GM19463 (cell line): ENCODE results near the gene TNFSF10.
"Not testable (repeated sequence)": the region's sequence is repeated elsewhere in the genome, so short reads cannot be mapped to it uniquely, and the experiment has no call there.

Source experiments
- ATAC-seq: cut with Tn5 transposase; IDR thresholded peaks from one replicate; pipeline ENCODE4 v1.9.1; 2021; ENCODE audit warnings: mild to moderate bottlenecking, moderate library complexity; ENCODE audit not compliant: unreplicated experiment

The TNFSF10 gene

DNA sequence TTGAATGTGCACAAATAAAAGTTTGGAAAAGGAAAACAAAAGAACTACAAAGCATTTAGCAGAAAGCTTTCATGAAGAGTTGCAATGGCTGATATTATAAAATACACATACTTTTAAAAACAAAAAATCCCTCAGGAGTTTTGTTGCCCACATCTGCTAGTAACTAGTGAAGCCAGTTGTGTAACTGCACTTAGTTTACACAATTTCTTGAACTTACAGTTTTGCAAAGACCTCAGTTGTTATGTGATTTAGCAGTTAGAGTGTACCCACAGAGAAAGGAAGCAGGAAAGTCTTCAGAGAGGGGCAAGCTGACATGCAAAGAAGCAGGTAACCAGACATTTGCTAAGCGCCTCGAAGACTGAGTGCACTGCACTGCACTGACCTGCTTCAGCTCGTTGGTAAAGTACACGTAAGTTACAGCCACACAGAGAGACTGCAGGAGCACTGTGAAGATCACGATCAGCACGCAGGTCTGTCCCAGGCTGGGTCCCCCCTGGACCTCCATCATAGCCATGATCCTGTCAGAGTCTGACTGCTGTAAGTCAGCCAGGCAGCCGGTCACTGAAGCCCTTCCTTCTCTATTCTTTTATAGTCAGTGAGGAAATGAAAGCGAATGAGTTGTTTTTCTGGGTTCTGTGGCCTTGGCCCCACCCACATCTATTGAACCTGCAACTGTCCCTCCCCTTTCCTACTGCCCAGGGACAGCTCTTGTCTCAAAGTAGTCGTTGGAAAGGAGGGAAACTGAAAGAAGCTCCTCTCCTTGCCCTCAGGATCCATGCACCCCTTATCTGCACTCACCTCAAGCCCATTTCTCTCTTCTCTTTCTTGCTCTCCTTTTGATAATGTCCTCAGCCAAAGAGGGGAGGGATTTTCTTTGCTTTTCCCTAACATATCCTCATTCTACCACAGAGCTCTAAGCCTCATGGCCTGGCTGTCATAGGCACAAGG lies at the start of gene TNFSF10:
TSS of gene TNFSF10 (minus strand) at position 560 of the 948 bp plus-strand sequence. CDS start at position 514, 46 bp downstream.
- ATAC-seq = peak; percentile 84

DNA sequence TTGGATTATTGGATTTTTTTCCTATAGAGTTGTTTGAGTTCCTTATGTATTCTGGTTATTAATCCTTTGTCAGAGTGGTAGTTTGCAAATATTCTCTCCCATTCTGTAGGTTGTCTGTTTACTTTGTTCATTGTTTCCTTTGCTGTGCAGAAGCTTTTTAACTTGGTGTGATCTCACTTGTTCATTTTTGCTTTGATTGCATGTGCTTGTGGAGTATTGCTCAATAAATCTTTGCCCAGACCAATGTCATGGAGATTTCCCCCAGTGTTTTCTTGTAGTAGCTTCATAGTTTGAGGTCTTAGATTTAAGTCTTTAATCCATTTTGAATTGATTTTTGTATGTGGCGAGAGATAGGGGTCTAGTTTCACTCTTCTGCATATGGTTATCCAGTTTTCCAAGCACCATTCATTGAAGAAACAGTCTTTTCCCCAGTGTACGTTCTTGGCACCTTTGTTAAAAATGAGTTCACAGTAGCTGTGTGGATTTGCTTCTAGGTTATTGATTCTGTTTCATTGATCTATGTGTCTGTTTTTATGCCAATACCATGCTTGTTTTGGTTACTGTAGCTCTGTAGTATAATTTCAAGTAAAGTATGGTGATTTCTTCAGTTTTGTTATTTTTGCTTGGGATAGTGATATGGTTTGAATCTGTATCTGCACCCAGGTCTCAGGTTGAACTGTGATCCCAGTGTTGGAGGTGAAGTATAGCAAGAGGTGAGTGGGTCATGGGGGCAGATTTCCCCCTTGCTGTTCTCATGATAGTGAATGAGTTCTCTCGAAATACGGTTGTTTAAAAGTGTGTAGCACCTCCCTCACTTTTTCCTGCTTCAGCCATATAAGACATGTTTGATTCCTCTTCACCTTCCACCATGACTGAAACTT lies 46.1 kb upstream of the TNFSF10 start:
- no peak for ATAC-seq

DNA sequence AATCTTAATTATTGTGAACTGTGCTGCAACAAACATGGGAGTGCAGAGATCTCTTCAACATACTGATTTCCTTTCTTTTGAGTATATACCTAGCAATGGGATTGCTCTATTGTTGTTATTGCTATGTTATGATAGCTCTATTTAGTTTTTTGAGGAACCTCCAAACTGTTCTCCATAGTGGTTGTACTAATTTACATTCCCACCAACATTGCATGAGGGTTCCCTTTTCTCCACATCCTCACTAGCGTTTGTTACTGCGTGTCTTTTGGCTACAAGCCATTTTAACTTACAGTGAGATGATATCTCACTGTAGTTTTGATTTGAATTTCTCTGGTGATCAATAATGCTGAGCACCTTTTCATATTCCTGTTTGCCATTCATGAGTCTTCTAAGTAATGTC lies 45.5 kb upstream of the TNFSF10 start:
- no peak for ATAC-seq

DNA sequence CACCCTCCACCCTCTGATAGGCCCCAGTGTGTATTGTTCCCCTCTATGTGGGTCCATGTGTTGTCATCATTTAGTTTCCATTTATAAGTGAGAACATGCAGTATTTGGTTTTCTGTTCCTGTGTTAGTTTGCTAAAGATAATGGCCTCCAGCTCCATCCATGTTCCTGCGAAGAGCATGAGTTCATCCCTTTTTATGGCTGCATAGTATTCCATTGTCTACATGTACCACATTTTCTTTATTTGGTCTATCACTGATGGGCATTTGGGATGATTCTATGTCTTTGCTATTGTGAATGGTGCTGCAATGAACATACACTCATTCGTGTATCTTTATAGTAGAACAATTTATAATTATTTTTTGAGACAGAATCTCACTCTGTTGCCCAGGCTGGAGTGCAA lies 43.6 kb upstream of the TNFSF10 start:
- ATAC-seq = not testable (repeated sequence)

DNA sequence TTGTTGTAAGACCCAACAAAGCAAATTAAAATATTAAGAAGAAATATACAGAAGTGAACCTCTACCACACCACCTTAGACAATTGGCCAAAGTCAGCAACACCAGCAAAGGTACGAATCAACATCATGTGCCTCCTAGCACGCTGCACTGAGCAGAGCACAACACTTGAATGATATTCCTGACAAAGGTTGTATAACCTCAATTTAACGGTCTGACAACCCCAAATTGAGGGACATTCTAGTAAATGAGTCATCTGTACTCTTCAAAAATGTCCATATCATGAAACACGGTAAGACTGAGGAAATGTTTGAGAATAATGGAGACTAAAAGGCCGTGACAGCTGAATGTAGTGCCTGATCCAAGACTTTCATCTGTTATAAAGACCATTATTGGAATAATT lies 41.3 kb upstream of the TNFSF10 start:
- no peak for ATAC-seq

- ATAC-seq = peak; percentile 61
These were observed 39.9 kb upstream of the TNFSF10 start for GRCh38 chr3:172562871-172563865.

DNA sequence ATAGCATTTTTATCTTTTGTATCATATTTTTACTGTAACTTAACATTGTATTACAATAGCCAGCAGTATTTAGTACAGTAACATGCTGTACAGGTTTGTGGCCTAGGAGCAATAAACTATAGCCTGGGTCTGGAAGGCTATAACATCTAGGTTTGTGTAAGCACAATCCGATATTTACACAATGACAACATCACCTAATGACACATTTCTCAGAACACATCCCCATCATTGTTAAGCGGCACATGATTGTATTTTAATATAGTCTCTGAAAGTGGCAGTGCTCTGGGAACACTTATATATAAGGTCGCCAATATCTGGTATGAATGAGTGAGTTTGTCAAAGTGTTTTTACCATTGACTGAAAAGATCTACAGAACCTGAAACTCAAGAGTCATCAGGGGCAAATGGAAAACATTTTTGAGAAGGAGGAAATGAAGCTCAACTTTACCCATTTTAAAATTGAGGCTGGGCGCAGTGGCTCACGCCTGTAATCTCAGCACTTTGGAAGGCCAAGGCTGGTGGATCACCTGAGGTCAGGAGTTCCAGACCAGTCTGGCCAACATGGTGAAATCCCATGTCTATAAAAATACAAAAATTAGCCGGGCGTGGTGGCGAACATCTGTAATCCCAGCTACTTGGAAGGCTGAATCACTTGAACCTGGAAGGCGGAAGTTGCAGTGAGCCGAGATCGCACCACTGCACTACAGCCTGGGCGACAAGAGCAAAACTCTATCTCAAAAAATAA lies 38.8 kb upstream of the TNFSF10 start:
- no peak for ATAC-seq

DNA sequence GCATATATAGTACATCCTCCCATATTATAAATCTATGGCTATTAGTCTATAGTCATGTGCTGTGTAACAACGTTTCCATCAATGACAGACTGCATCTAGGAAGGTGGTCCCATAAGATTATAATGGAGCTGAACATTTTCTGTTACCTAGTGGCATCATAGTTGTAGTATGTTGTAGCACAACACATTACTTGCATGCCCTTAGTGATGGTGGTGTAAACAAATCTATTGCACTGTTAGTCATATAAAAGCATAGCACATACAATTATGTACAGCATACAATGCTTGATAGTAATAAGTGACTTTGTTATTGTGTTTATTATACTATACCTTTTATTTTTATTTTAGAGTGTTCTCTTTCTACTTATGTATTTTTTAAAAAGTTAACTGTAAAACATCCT lies 37.4 kb upstream of the TNFSF10 start:
- no peak for ATAC-seq

- no peak for ATAC-seq
These were observed 36.8 kb upstream of the TNFSF10 start for GRCh38 chr3:172560026-172560425.

DNA sequence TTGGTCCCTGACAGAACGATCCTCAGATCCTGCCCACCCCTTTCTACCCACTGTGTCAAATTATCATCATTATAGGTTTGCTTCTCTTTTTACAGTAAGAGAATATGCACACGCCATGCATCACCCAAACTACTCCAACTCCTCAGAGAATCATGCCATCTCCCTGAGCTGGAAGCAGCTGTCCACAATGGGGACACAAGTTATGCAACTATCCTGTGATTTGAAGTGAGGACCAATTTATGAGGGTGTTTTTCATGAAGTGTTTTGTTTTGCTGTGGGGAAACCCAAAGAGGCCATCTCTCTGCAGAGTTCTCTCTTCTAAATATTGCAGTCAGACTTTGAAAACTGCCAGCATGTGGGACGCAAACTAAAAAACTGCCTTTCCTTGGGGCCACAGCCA lies 35.8 kb upstream of the TNFSF10 start:
- ATAC-seq = no peak

DNA sequence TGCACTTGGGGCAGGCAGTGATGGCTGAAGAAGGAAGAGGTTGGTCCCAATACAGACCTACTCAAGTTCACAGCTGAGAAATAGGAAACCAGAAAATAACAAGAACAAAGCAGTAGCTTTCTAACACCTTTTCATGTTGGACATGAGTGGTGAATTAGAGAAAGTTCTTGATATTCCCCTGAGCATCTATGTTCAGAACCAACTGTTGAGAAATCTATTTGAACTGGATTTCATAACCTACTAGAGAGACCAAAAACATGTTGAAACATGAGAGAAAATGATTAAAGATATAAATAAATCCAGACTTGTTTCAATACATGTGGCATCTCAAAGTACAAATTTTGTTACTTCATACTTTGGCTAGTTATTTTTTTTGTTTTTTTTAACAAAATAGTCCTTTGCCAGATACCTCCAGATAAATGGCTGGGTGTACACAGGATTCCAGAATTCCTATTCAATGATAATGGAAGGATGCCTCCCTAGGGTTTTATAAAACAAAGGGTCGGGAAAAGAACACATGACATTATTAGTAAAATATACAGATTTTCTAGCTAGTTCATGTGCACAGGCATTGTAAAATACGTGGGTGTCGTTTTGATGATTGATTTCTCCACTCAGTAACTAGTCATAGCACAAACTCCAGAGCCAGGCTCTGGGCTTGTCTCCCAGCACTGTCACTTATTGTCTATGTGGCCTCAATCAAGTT lies 34.4 kb upstream of the TNFSF10 start:
- no peak for ATAC-seq

DNA sequence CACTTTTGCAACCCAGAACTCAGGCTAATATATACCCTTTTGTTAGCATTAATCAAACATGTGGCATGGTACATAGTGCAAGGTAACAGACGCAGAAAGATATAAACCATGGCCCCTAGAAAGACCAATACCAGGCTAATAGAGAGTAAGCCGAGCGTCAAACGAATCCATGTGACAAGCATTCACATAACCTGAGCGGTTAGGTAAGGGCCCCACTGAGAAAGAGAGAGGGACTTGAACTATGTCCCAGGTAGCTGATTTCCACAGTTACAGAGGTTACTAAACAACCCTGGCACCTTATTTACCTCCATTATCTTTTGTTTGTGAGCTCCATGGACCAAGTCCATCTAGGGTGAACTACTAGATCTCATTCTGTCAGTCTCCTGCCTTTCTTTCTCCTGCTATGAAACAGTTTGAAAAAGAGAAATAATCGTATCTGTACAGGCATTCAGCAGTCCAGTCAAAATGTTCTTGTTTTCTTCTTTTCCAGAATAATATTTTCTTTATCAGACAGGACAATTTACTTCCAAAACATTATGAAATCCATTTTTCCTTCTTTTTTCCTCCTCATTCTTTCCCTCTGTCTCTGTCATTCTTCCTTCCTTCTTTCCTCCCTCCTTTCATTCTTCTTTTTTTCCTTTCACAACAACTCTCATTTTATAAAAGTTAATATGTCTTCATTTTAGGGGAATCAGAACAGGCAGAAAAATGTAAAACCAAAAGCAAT lies 30.5 kb upstream of the TNFSF10 start:
- no peak for ATAC-seq

GRCh38 chr3:172552607-172553006 lies 29.4 kb upstream of the TNFSF10 start:
- ATAC-seq = no peak

- ATAC-seq = no peak
These were observed 28.6 kb upstream of the TNFSF10 start for GRCh38 chr3:172551874-172552273.

- ATAC-seq = peak; percentile 97
These were observed 27.2 kb upstream of the TNFSF10 start for GRCh38 chr3:172550347-172550943.

GRCh38 chr3:172549144-172549543 lies 25.9 kb upstream of the TNFSF10 start:
- ATAC-seq = no peak

DNA sequence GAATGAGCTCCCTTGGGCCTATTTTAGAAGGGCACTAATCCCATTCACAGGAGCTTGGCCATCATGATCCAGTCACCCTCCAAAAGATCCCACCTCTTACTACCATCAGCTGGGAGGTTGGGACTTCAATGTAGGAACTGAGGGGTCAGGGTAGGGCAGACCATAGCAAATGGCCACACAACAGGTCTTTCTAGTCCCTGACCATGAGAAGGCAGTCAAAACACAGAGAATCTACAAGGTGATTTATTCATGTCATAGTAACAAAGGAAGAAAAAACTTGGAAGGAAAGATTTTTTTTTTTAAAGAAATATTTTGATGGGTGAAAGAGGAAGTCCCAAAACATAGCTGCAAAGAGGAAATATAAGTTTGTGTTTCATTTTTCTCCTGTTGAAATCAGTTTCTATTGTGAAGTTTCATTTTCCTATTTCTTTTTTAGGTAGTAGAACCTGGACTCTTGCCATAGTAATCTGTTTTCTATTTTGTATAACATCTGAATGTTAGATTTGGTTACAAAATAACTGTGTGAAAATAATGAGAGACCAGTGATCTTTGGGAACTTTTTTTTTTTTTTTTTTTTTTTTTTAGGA lies 23.5 kb upstream of the TNFSF10 start:
- no peak for ATAC-seq

- ATAC-seq = no peak
These were observed 22.9 kb upstream of the TNFSF10 start for GRCh38 chr3:172546105-172546504.
